Mesodermal cell (in vitro differentiated cells): ENCODE results near the gene TMEM243.

Experiments used
- H3K27ac ChIP-seq: 2 replicates; pipeline ENCODE4 v1.7.0; 2013; ENCODE audit warnings: mild to moderate bottlenecking, low read depth, low read length, moderate library complexity; ENCODE audit not compliant: severe bottlenecking
- H3K36me3 ChIP-seq: 2 replicates; pipeline ENCODE4 v1.7.1; 2013; ENCODE audit warnings: mild to moderate bottlenecking, low read length, moderate library complexity; ENCODE audit not compliant: control insufficient read depth, insufficient read depth
- H3K4me1 ChIP-seq: one replicate; pipeline ENCODE4 v1.7.1; 2013; ENCODE audit warnings: mild to moderate bottlenecking, low read length; ENCODE audit not compliant: insufficient read depth, control insufficient read depth, poor library complexity, severe bottlenecking
- H3K4me3 ChIP-seq: 2 replicates; pipeline ENCODE4 v1.7.0; 2013; ENCODE audit warnings: low read length, control low read depth, mild to moderate bottlenecking; ENCODE audit not compliant: insufficient read depth, poor library complexity, severe bottlenecking; ENCODE audit errors: extremely low read depth
- H3K9me3 ChIP-seq: 2 replicates; pipeline ENCODE4 v1.7.1; 2013; ENCODE audit warnings: mild to moderate bottlenecking, low read length, moderate library complexity; ENCODE audit not compliant: control insufficient read depth
- WGBS, 2 experiments: methylation state at CpG; one replicate each; pipeline ENCODE4 v1.1.5; 2013; ENCODE audit warnings: missing lambda C conversion rate in 2 of 2; ENCODE audit not compliant: insufficient coverage in 2 of 2; 5-methylcytosine and 5-hydroxymethylcytosine counted together

The TMEM243 gene

DNA sequence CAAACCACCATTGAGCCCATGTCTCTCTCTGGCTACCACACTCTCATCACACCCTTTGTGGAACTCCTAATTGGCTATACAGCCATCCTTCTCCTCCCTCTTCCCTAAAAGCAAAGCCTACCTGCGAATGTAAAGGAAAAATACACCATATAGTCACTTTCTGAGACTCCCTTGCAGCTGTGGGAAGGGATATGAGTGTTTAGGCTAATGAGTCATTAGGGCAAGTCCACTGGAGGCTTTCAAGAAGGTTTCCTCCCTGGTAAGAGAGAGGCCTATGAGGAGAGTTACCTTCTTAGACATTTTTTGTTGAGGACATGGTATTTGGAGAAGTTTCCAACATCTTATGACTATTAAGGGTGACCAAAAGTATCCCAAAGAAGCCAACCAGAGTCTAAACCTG lies 4.1 kb upstream of the TMEM243 start:
- no peaks in the 10 kb centered on the region for H3K9me3 ChIP-seq
- H3K27ac ChIP-seq, result no peak overlapping the region
- H3K4me3 ChIP-seq, result no peak overlapping the region
- H3K4me1 ChIP-seq, result peaks cover 2% of the 10 kb centered on the region
- no CpG with 5 or more reads among the region's 1 CpG for WGBS, 2 experiments
- no peaks in the 10 kb centered on the region for H3K36me3 ChIP-seq

GRCh38 chr7:87220734-87221215 lies 1.2 kb upstream of the TMEM243 start:
- Histone ChIP-seq H3K9me3 (no peaks in the 10 kb centered on the region), H3K27ac (no peak overlapping the region), H3K36me3 (peaks cover 24% of the 10 kb centered on the region), H3K4me1 (peaks cover 5% of the 10 kb centered on the region), H3K4me3 (peak overlapping the region; percentile 84)
- 37 to 40% methylated on average over 14 to 16 of the region's 17 CpGs for WGBS, 2 experiments

GRCh38 chr7:87220026-87220733 lies 648 bp upstream of the TMEM243 start:
- H3K4me1 ChIP-seq, result peaks cover 5% of the 10 kb centered on the region
- H3K36me3 ChIP-seq, result peaks cover 24% of the 10 kb centered on the region
- WGBS, 2 experiments, result 0 to 1% methylated on average over 55 to 71 of the region's 75 CpGs
- peak overlapping the region; percentile 24 for H3K27ac ChIP-seq
- no peaks in the 10 kb centered on the region for H3K9me3 ChIP-seq
- H3K4me3 ChIP-seq, result peak overlapping the region; percentile 84

DNA sequence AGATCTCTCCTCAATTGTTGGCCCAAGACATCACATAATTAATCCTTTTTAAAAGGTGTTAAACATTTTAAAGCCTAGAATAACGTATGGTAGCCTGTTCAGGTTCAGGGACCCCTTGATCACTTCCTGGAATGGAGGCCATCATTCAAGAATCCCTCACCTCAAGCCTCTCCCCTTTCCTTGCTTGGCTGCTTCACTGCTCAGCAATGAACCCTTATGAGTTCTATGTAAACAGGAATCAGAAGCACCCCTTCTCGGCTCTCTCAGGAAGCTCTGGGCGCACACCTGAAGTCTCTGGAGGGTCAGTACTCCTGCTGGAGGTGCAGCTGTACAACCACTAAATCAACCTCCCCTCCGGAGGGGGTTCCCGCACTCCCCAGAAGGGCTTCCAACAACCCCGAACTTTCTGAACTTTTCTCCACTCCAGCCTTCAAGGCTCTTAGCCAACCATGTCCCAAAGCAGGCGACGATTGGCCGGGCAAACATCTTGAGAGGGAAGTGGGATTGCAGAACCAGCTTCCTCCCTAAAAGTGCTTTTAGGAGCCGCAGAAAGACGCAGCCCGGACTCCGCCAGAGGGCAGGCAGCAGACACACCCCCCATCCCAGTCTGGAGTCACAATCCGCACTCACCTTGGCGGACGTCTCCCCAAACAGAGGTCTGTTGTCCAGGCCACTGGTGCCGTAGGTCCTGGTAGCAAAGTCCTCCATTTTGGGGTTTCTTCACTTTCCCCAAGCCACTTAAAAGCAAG lies 562 bp downstream of the TMEM243 start:
- peak overlapping the region; percentile 62 for H3K27ac ChIP-seq
- H3K36me3 ChIP-seq, result peaks cover 33% of the 10 kb centered on the region
- WGBS, 2 experiments, result 9 to 14% methylated on average over 14 of the region's 17 CpGs
- peaks cover 7% of the 10 kb centered on the region for H3K4me1 ChIP-seq
- H3K9me3 ChIP-seq, result no peaks in the 10 kb centered on the region
- peak overlapping the region; percentile 84 for H3K4me3 ChIP-seq

DNA sequence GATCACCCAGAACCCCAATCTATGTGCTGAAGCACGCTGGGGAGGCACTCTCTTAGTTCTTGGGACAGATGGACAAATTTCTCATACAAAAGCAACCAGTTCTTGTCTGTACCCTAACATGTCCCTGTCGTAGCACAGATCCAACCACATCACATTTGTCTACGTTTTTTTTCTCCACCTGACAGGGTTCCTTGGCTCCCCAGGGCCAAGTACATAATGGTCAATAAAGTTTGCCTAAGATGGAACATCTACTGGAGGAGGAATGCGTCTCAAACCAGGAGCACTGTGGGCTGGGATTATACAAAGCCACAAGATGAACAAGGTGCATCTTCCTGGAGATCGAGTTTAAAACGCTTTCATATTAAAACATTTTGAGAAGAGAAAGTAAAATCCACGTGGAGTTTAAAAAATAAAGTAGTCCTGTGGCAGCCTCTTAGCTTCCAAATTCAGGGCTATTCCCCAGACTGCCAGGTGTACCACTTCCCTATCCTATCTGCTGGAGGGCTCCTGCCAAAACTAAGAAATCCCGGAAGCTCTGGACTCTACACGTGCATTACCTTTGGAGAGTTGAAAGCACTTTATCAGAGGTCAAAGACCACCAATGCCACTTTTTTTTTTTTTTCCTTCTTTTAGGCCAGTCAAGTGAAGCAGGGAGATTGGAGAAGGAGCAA lies 1.4 kb downstream of the TMEM243 start:
- no peak overlapping the region for H3K27ac ChIP-seq
- H3K4me3 ChIP-seq, result peak overlapping the region; percentile 84
- WGBS, 2 experiments, result 93 to 98% methylated on average over 5 to 7 of the region's 9 CpGs
- no peaks in the 10 kb centered on the region for H3K9me3 ChIP-seq
- peaks cover 39% of the 10 kb centered on the region for H3K36me3 ChIP-seq
- H3K4me1 ChIP-seq, result peaks cover 10% of the 10 kb centered on the region

DNA sequence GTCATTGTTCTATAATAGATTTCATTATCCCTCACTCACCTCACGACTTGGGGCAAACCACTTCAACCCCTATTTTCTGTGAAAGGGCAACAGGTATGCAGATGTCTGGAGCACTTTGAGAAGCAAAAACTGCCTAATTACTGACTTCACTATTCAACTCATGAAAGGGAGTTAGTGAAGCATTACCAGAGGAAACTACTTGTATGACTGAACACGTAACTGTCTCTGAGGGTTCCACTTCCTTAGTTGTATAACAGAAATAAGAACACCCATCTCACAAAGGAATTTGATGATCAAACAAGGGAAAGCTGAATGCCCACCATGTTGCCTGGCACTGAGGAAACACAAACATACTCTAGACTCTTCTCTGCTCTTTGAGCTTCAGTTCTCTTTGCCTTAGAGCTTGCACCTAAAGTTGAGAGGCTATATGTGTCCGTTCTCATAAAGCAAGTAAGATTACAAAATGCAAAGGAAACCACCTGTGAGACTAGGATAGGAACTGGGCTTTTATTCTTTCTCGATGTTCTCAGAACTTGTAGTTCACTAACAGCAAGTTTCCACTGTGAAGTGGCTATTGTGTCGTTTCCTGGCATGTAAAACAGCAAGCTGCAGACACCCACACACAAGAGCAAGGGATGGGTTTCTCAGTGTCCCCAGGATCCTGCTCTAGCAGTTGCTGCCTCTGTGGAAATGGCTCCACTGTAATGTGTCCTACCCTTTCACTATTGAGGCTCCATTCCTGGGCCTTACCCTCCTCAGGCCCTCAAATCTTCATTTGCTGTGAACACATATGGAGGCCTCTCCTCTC lies 2.6 kb downstream of the TMEM243 start:
- 84 to 85% methylated on average over 2 to 3 of the region's 5 CpGs for WGBS, 2 experiments
- H3K4me3 ChIP-seq, result no peak overlapping the region

GRCh38 chr7:87215046-87215445 lies 4.5 kb downstream of the TMEM243 start:
- H3K4me3 ChIP-seq, result no peak overlapping the region
- no peak overlapping the region for H3K27ac ChIP-seq
- H3K36me3 ChIP-seq, result peaks cover 65% of the 10 kb centered on the region
- peaks cover 9% of the 10 kb centered on the region for H3K9me3 ChIP-seq
- 83 to 93% methylated on average over 1 to 2 of the region's 3 CpGs for WGBS, 2 experiments
- peaks cover 10% of the 10 kb centered on the region for H3K4me1 ChIP-seq

More for the DNA sequence above, 2.6 kb downstream of the TMEM243 start:
- Histone ChIP-seq H3K27ac (no peak overlapping the region), H3K4me1 (peaks cover 10% of the 10 kb centered on the region), H3K9me3 (no peaks in the 10 kb centered on the region), H3K36me3 (peaks cover 48% of the 10 kb centered on the region)

DNA sequence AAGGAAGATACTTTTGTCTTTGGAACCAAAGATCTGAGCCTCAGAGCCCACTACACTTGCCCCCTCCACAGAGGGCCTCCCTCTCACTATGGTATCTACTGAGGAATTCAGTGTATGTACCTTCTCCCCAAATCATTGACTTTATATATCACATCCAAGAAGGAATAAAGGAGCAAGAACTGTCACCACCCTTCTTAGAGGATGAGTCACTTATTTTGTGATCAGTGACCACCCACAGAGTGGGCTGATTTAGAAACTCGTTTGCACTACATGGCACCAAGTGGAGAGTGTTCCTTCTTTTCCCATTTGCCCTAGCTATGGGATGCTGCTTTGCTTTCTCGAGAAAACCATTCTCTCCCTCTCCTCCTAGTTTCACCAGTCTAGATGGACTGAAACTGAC lies 5.7 kb downstream of the TMEM243 start:
- H3K4me1 ChIP-seq, result peaks cover 10% of the 10 kb centered on the region
- no peak overlapping the region for H3K4me3 ChIP-seq
- H3K36me3 ChIP-seq, result peaks cover 74% of the 10 kb centered on the region
- no peak overlapping the region for H3K27ac ChIP-seq
- 33 to 47% methylated on average over 1 to 2 of the region's 2 CpGs for WGBS, 2 experiments
- H3K9me3 ChIP-seq, result peaks cover 9% of the 10 kb centered on the region

GRCh38 chr7:87213252-87213651 lies 6.3 kb downstream of the TMEM243 start:
- H3K9me3 ChIP-seq, result peaks cover 9% of the 10 kb centered on the region
- no peak overlapping the region for H3K4me3 ChIP-seq
- no peak overlapping the region for H3K27ac ChIP-seq
- peaks cover 78% of the 10 kb centered on the region for H3K36me3 ChIP-seq
- H3K4me1 ChIP-seq, result peaks cover 5% of the 10 kb centered on the region
- WGBS, 2 experiments, result 86 to 100% methylated on average over 1 of the region's 1 CpG

- H3K4me1 ChIP-seq, result peaks cover 5% of the 10 kb centered on the region
- no peak overlapping the region for H3K27ac ChIP-seq
- peaks cover 9% of the 10 kb centered on the region for H3K9me3 ChIP-seq
- H3K4me3 ChIP-seq, result no peak overlapping the region
- H3K36me3 ChIP-seq, result peaks cover 75% of the 10 kb centered on the region
- no CpG with 5 or more reads among the region's 1 CpG for WGBS, 2 experiments
Observed at GRCh38 chr7:87212498-87212897, 7.0 kb downstream of the TMEM243 start.
